Measurements from ENCODE around the gene CLEC4D.
"Not testable (repeated sequence)": the region's sequence is repeated elsewhere in the genome, so short reads cannot be mapped to it uniquely, and the experiment has no call there.

Gene CLEC4D

GRCh38 chr12:8532045-8532444, 18.7 kb downstream of the CLEC4D start:
- DNase-seq (ENCODE audit: low spot score) = no peak

GRCh38 chr12:8537820-8538219, 24.5 kb downstream of the CLEC4D start:
- DNase-seq (ENCODE audit: low spot score) = not testable (repeated sequence)

GRCh38 chr12:8540831-8541230, 27.5 kb downstream of the CLEC4D start, which contains the start of gene CLEC4E:
Gene CLEC4E, minus strand, starts transcription at chr12:8540905. Its CDS starts 108 bp downstream, at chr12:8540797.
- not testable (repeated sequence) for DNase-seq (ENCODE audit: low spot score)

GRCh38 chr12:8541562-8541961, 28.3 kb downstream of the CLEC4D start:
- DNase-seq (ENCODE audit: low spot score) = no peak

- DNase-seq (ENCODE audit: low spot score) = peak; percentile 68
These were observed 31.0 kb downstream of the CLEC4D start for GRCh38 chr12:8544295-8544694.

GRCh38 chr12:8546591-8546990, 33.3 kb downstream of the CLEC4D start:
- no peak for DNase-seq (ENCODE audit: low spot score)

- DNase-seq (ENCODE audit: low spot score) = no peak
These were observed 34.3 kb downstream of the CLEC4D start for GRCh38 chr12:8547645-8548044.

GRCh38 chr12:8548192-8548591, 34.9 kb downstream of the CLEC4D start:
- no peak for DNase-seq (ENCODE audit: low spot score)

GRCh38 chr12:8549381-8549780, 36.1 kb downstream of the CLEC4D start:
- no peak for DNase-seq (ENCODE audit: low spot score)

- no peak for DNase-seq (ENCODE audit: low spot score)
These were observed 39.9 kb downstream of the CLEC4D start for GRCh38 chr12:8553088-8553627.

GRCh38 chr12:8554451-8555195, 41.3 kb downstream of the CLEC4D start:
- DNase-seq (ENCODE audit: low spot score) = no peak

GRCh38 chr12:8556531-8557097, 43.3 kb downstream of the CLEC4D start:
- DNase-seq (ENCODE audit: low spot score) = no peak

GRCh38 chr12:8559676-8560075, 46.4 kb downstream of the CLEC4D start:
- no peak for DNase-seq (ENCODE audit: low spot score)

GRCh38 chr12:8561011-8561410, 47.7 kb downstream of the CLEC4D start:
- no peak for DNase-seq (ENCODE audit: low spot score)

- DNase-seq (ENCODE audit: low spot score) = no peak
These were observed 49.0 kb downstream of the CLEC4D start for GRCh38 chr12:8562310-8562709.

- no peak for DNase-seq (ENCODE audit: low spot score)
These were observed 50.1 kb downstream of the CLEC4D start for GRCh38 chr12:8563356-8563755.

- DNase-seq (ENCODE audit: low spot score) = no peak
These were observed 51.4 kb downstream of the CLEC4D start for GRCh38 chr12:8564656-8565055.

- not testable (repeated sequence) for DNase-seq (ENCODE audit: low spot score)
These were observed 52.7 kb downstream of the CLEC4D start for GRCh38 chr12:8566052-8566451.

- DNase-seq (ENCODE audit: low spot score) = no peak
These were observed 53.2 kb downstream of the CLEC4D start for GRCh38 chr12:8566525-8566924.
